ENCODE results near the gene PRTN3.

PRTN3 gene

GRCh38 chr19:810883-811489, 29.8 kb upstream of the PRTN3 start:
- no peak for TF ChIP-seq CTCF (IDR thresholded peaks at IDR 0.05; ENCODE audit: insufficient read depth, low read length, poor library complexity, severe bottlenecking)
- DNase-seq (ENCODE audit: extremely low read depth, insufficient read length): no peak
- Histone ChIP-seq H3K27me3 (replicated peaks; ENCODE audit: control insufficient read depth, insufficient read depth, low read length) (no peaks in the 10 kb centered on the region), H3K4me3 (replicated peaks; ENCODE audit: low read depth, low read length) (no peak overlapping the region), H3K36me3 (ENCODE audit: control insufficient read depth, insufficient read depth, low read length) (peaks cover 31% of the 10 kb centered on the region)

GRCh38 chr19:811506-812048, 29.2 kb upstream of the PRTN3 start:
- Histone ChIP-seq H3K4me3 (replicated peaks; ENCODE audit: low read depth, low read length) (no peak overlapping the region), H3K36me3 (ENCODE audit: control insufficient read depth, insufficient read depth, low read length) (peaks cover 29% of the 10 kb centered on the region), H3K27me3 (replicated peaks; ENCODE audit: control insufficient read depth, insufficient read depth, low read length) (no peaks in the 10 kb centered on the region)
- DNase-seq (ENCODE audit: extremely low read depth, insufficient read length): no peak
- TF ChIP-seq CTCF (IDR thresholded peaks at IDR 0.05; ENCODE audit: insufficient read depth, low read length, poor library complexity, severe bottlenecking): no peak

- Histone ChIP-seq H3K36me3 (ENCODE audit: control insufficient read depth, insufficient read depth, low read length) (peaks cover 22% of the 10 kb centered on the region), H3K4me3 (replicated peaks; ENCODE audit: low read depth, low read length) (no peak overlapping the region), H3K27me3 (replicated peaks; ENCODE audit: control insufficient read depth, insufficient read depth, low read length) (no peaks in the 10 kb centered on the region)
- DNase-seq (ENCODE audit: extremely low read depth, insufficient read length): no peak
- TF ChIP-seq CTCF (IDR thresholded peaks at IDR 0.05; ENCODE audit: insufficient read depth, low read length, poor library complexity, severe bottlenecking): no peak
These were observed 28.6 kb upstream of the PRTN3 start for GRCh38 chr19:812049-812746.

GRCh38 chr19:812747-813218, 28.0 kb upstream of the PRTN3 start:
- no peak overlapping the region for H3K4me3 ChIP-seq (replicated peaks; ENCODE audit: low read depth, low read length)
- DNase-seq (ENCODE audit: extremely low read depth, insufficient read length): no peak
- H3K27me3 ChIP-seq (replicated peaks; ENCODE audit: control insufficient read depth, insufficient read depth, low read length): no peaks in the 10 kb centered on the region
- TF ChIP-seq CTCF (IDR thresholded peaks at IDR 0.05; ENCODE audit: insufficient read depth, low read length, poor library complexity, severe bottlenecking): no peak
- peaks cover 19% of the 10 kb centered on the region for H3K36me3 ChIP-seq (ENCODE audit: control insufficient read depth, insufficient read depth, low read length)

- no peak overlapping the region for H3K4me3 ChIP-seq (replicated peaks; ENCODE audit: low read depth, low read length)
- DNase-seq (ENCODE audit: extremely low read depth, insufficient read length): no peak
- H3K27me3 ChIP-seq (replicated peaks; ENCODE audit: control insufficient read depth, insufficient read depth, low read length): no peaks in the 10 kb centered on the region
- H3K36me3 ChIP-seq (ENCODE audit: control insufficient read depth, insufficient read depth, low read length): peaks cover 18% of the 10 kb centered on the region
- TF ChIP-seq CTCF (IDR thresholded peaks at IDR 0.05; ENCODE audit: insufficient read depth, low read length, poor library complexity, severe bottlenecking): no peak
These were observed 27.3 kb upstream of the PRTN3 start for GRCh38 chr19:813219-814151.

Measured in GM06990 (cell line).